ENCODE results near the gene RHOD. TPM values are rescaled to one million over a fixed set of nuclear protein-coding genes. Genes with fewer than 3 reads are reported as not detected.
A peak's percentile ranks its signal among the peaks of the same experiment; 100 is the strongest.

RHOD gene, protein sequence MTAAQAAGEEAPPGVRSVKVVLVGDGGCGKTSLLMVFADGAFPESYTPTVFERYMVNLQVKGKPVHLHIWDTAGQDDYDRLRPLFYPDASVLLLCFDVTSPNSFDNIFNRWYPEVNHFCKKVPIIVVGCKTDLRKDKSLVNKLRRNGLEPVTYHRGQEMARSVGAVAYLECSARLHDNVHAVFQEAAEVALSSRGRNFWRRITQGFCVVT
- under 1 TPM; 0.47 to 0.78 TPM for total RNA-seq

DNA sequence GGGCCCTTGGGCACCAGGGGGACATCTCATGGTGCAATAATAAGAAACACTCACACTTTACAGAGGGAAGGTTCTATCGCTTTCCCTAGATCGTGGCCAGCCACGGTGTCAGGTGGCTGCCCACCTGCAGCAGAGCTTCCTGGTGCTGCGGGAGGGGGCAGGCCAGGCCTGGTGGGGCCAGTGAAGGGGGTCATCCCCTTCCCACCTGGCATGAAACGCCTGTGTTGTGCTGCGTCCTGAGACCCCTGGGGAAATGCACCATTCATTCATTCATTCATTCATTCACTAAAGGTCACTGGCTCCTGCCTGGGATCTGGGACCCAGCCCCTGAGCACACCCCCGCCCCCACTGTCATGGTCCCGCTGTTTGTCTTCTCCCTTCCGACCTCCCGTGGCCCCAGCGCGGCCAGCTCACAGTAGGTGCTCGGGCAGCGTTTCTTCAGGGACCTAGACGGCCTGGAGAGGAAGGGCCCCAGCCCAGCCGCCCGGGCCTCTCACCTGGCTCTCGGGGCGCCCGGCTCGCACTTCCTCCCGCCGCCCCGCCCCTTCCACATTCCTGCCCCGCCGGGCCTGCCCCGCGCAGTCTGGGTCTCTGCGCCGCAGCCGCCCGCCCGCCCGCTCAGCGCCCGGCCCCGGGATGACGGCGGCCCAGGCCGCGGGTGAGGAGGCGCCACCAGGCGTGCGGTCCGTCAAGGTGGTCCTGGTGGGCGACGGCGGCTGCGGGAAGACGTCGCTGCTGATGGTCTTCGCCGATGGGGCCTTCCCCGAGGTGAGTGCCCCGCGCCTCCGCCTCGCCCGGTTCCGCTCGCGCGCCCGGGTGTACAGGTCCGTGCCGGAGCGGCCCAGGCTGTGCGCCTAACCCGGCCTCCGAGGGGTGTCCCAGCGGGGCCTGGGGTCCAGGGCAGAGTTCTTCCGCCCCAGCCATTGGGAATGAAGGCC lies at the start of gene RHOD:
Gene RHOD (plus strand): TSS at position 581 of the 938 bp plus-strand sequence. CDS start 56 bp downstream, at position 637.
- H3K27me3 Mint-ChIP-seq, result peaks cover 4% of the 10 kb centered on the region
- POLR2A ChIA-PET, result interaction anchor here (0.7 kb wide), 1 partner anchor 534 kb away, joined by 3 read pairs; no protein-coding TSS in a partner anchor
- CTCF ChIA-PET, result interaction anchor here (0.9 to 5.2 kb wide), 2 partner anchors 17 to 326 kb away, joined by 3 to 36 read pairs; no protein-coding TSS in a partner anchor
- no peaks in the 10 kb centered on the region for H3K36me3 Mint-ChIP-seq (ENCODE audit: low read depth)
- DNase-seq (peak; percentile 64), ATAC-seq (peak; percentile 60)
- H3K9me3 Mint-ChIP-seq (ENCODE audit: low read depth), result no peaks in the 10 kb centered on the region
- peak within 1 kb of the TSS; percentile 63 for H3K4me3 Mint-ChIP-seq
- peaks cover 17% of the 10 kb centered on the region for H3K4me1 Mint-ChIP-seq
- intact Hi-C loops (cut with DNase I, micrococcal nuclease), result no loop called here
- H3K27ac Mint-ChIP-seq, result no peak within 1 kb of the TSS

DNA sequence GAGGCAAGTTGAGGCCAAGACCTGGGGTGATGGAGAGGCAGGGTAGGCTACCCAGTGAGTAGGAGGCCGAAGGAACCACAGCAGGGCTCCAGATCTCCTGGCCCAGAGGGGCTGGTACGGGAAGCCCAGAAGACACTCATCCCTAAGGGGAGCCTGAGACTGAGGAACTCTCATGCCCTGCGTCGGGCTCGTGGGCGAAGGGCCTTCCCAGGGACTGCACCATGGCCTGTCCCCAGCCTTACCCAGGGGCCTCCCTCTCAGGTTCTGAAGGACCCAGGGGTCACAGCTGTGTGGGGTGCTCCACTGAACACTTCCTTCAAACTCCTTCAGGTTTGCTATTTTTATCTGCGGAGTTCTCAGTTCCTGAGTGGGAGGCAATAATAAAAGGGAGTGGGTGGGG lies 49.5 kb upstream of the RHOD start:
- Mint-ChIP-seq H3K27me3 (no peaks in the 10 kb centered on the region), H3K27ac (no peak overlapping the region), H3K9me3 (ENCODE audit: low read depth) (peaks cover 1% of the 10 kb centered on the region), H3K4me3 (no peak overlapping the region), H3K36me3 (ENCODE audit: low read depth) (no peaks in the 10 kb centered on the region), H3K4me1 (no peaks in the 10 kb centered on the region)
- DNase-seq (no peak), ATAC-seq (no peak)
- CTCF ChIA-PET, result interaction anchor here (1.0 kb wide), 1 partner anchor 15 kb away, joined by 4 read pairs; no protein-coding TSS in a partner anchor
- POLR2A ChIA-PET, result no interaction called here
- intact Hi-C loops (cut with DNase I, micrococcal nuclease), result no loop called here

DNA sequence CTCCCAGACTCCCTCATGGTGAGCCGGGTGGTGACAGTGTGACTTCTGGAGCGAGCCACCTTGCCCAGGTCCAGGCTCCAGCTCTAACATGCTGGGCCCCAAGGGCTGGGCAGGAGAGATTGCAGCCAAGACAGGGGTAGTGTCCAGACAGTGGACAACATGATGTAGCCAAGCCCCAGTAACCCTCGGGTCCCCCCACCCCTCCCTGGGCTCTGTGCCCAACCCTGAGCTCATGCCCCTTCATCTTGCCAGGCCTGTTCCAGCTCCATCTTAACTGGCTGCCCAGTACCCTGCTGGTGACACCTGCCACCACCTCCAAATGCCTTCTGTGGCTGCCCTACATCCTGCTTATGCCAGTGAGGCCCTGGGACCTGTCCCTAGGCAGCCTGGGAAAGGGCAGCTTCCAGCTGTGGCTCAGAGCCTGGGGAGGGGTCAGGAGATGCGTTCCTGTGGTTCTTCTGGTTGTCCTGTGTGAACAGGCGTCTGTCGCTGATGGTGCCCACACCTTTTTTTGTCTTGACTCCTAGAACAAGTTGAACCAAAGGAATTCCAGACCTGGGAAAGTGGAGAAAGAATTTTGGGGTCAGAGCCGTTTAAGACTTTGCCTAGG lies 46.2 kb upstream of the RHOD start:
- intact Hi-C loops (cut with DNase I, micrococcal nuclease), result no loop called here
- ChIA-PET CTCF (interaction anchor here (0.6 to 0.8 kb wide), 2 partner anchors 34 to 189 kb away, joined by 3 read pairs; no protein-coding TSS in a partner anchor), POLR2A (no interaction called here)
- Mint-ChIP-seq H3K27ac (no peak overlapping the region), H3K4me1 (no peaks in the 10 kb centered on the region), H3K27me3 (no peaks in the 10 kb centered on the region), H3K4me3 (no peak overlapping the region), H3K36me3 (ENCODE audit: low read depth) (no peaks in the 10 kb centered on the region), H3K9me3 (ENCODE audit: low read depth) (peaks cover 1% of the 10 kb centered on the region)
- no peak for ATAC-seq
- no peak for DNase-seq

DNA sequence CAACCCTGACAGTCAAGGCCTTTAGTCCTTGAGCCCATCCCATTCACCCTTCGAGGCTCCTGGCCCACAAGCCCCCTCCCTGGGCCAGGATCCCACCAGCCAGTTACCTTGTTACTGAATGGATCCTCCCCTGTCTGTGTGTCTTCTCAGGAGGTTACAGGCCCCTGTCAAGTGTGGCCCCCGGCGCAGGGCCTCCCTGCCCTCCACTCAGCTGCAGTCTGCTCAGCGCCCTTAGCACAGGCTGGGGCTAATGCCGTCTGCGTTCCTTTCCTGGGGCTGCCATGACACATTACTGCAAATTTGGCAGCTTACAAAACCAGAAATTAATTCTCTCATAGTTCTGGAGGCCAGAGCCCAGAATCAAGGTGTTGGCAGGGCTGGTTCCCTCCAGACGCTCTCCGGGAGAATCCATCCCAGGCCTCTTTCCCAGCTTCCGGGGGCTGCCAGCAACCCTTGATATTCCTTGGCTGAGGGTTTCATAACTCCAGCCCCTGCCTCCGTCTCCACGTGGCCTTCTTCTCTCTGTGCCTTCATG lies 43.1 kb upstream of the RHOD start:
- intact Hi-C loops (cut with DNase I, micrococcal nuclease), result no loop called here
- Mint-ChIP-seq H3K4me3 (no peak overlapping the region), H3K9me3 (ENCODE audit: low read depth) (no peaks in the 10 kb centered on the region), H3K27me3 (no peaks in the 10 kb centered on the region), H3K4me1 (no peaks in the 10 kb centered on the region), H3K36me3 (ENCODE audit: low read depth) (no peaks in the 10 kb centered on the region), H3K27ac (no peak overlapping the region)
- ChIA-PET POLR2A (no interaction called here), CTCF (interaction anchor here (1.2 kb wide), 1 partner anchor 40 kb away, joined by 3 read pairs; no protein-coding TSS in a partner anchor)
- DNase-seq (no peak), ATAC-seq (no peak)

DNA sequence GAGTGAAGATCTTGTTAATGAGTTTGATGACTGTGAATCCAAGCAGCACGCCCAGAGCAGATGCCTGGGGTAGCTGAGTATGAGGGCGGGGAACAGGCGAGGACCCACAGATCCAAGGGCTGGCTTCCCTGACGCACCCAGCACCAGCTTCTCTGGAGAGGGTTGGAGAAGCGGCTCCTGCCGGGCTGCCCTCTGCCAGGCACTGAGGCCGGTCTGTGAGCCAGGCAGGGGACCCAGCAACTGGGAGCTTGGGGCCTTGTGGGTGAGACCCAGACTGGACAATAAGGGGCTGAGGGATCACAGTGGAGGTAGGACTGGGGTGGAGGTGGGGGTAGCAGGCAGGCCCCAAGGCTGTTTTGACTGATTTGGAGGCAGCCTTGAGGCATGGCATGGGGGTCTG lies 42.3 kb upstream of the RHOD start:
- intact Hi-C loops (cut with DNase I, micrococcal nuclease), result no loop called here
- POLR2A ChIA-PET, result no interaction called here
- H3K27ac Mint-ChIP-seq, result no peak overlapping the region
- peaks cover 1% of the 10 kb centered on the region for H3K36me3 Mint-ChIP-seq (ENCODE audit: low read depth)
- no peak for ATAC-seq
- no peak overlapping the region for H3K4me3 Mint-ChIP-seq
- no peak for DNase-seq
- CTCF ChIA-PET, result interaction anchor here (0.6 to 1.2 kb wide), 2 partner anchors 14 to 39 kb away, joined by 3 to 4 read pairs; no protein-coding TSS in a partner anchor
- H3K9me3 Mint-ChIP-seq (ENCODE audit: low read depth), result peaks cover 3% of the 10 kb centered on the region
- H3K27me3 Mint-ChIP-seq, result peaks cover 2% of the 10 kb centered on the region
- H3K4me1 Mint-ChIP-seq, result no peaks in the 10 kb centered on the region

DNA sequence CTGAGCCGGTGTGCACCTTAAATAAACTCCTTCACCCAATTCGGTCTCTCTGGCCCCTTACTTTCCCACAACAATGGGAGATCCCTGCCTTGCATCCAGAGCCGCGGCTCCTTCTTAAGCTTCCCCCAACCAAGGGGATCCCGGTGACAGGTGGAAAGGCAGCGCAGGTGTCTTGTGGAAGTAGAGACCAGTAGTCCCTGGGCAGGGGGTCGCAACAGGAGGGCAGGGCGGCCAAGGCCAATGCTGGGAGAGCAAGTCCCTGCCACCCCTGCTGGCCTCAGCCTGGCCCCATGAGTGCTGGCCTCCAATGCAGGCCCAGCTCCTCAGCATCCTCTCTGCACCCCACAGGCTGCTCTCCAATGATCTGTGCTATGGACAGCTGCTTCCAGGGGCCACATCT lies 41.6 kb upstream of the RHOD start:
- peaks cover 1% of the 10 kb centered on the region for H3K36me3 Mint-ChIP-seq (ENCODE audit: low read depth)
- DNase-seq (no peak), ATAC-seq (no peak)
- intact Hi-C loops (cut with DNase I, micrococcal nuclease), result no loop called here
- POLR2A ChIA-PET, result no interaction called here
- H3K4me3 Mint-ChIP-seq, result no peak overlapping the region
- peaks cover 3% of the 10 kb centered on the region for H3K9me3 Mint-ChIP-seq (ENCODE audit: low read depth)
- H3K4me1 Mint-ChIP-seq, result no peaks in the 10 kb centered on the region
- H3K27me3 Mint-ChIP-seq, result peaks cover 4% of the 10 kb centered on the region
- CTCF ChIA-PET, result interaction anchor here (0.5 kb wide), 1 partner anchor 10 kb away, joined by 3 read pairs; no protein-coding TSS in a partner anchor
- H3K27ac Mint-ChIP-seq, result no peak overlapping the region

DNA sequence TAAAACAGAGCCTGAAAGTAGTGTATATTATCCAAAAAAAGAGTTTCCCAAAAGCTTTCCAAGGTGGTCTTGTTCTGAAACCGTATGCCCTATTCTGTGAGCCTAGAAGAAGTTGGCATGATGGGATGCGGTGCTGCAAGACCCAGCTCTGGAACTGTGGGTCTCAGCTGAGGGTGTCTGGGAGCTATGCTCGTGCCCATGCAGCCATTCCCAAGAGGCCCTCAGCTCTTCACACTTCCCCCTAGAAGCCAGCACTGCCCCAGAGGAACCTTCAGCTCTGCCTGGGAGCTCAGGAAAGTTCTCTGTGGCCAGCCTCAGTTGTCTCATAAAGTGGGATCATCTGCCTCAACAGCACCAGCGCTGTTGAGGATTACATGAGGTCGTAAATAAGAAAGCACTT lies 40.1 kb upstream of the RHOD start:
- H3K36me3 Mint-ChIP-seq (ENCODE audit: low read depth), result peaks cover 1% of the 10 kb centered on the region
- H3K4me1 Mint-ChIP-seq, result peaks cover 4% of the 10 kb centered on the region
- H3K27ac Mint-ChIP-seq, result no peak overlapping the region
- DNase-seq (no peak), ATAC-seq (no peak)
- no peak overlapping the region for H3K4me3 Mint-ChIP-seq
- H3K27me3 Mint-ChIP-seq, result peaks cover 10% of the 10 kb centered on the region
- intact Hi-C loops (cut with DNase I, micrococcal nuclease), result no loop called here
- ChIA-PET POLR2A (no interaction called here), CTCF (interaction anchor here (0.7 to 0.8 kb wide), 3 partner anchors 9 to 36 kb away, joined by 3 to 4 read pairs (median 3); no protein-coding TSS in a partner anchor)
- H3K9me3 Mint-ChIP-seq (ENCODE audit: low read depth), result peaks cover 3% of the 10 kb centered on the region

DNA sequence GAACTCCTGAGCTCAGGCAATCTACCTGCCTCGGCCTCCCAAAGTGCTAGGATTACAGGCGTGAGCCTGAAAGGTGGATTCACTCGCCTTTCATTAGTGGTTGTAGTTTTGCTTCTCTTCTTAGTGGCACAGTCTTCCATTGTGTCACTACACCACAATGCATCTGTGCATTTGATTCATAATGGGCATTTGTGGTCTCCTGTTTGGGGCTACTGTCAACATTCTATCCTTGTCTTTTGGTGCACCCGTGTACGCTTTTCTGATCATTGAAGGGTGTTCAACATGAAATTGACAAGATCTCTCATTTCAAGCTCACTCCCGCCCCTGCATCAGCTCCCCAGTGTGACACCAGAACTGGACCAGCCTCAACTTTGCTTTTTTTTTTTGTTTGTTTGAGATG lies 35.7 kb upstream of the RHOD start:
- POLR2A ChIA-PET, result no interaction called here
- intact Hi-C loops (cut with DNase I, micrococcal nuclease), result loop anchor here in 1 of 2 experiments (5.0 kb wide), 1 partner anchor 64 kb away; the partner anchor contains the start of gene PC
- H3K27ac Mint-ChIP-seq, result no peak overlapping the region
- H3K4me1 Mint-ChIP-seq, result peaks cover 33% of the 10 kb centered on the region
- no peak overlapping the region for H3K4me3 Mint-ChIP-seq
- peaks cover 1% of the 10 kb centered on the region for H3K36me3 Mint-ChIP-seq (ENCODE audit: low read depth)
- H3K9me3 Mint-ChIP-seq (ENCODE audit: low read depth), result peaks cover 3% of the 10 kb centered on the region
- CTCF ChIA-PET, result interaction anchor here (0.8 to 1.8 kb wide), 4 partner anchors 45 to 477 kb away, joined by 3 to 7 read pairs (median 4); no protein-coding TSS in a partner anchor
- peak; percentile 25 for DNase-seq
- H3K27me3 Mint-ChIP-seq, result peaks cover 31% of the 10 kb centered on the region
- ATAC-seq, result peak; percentile 46

DNA sequence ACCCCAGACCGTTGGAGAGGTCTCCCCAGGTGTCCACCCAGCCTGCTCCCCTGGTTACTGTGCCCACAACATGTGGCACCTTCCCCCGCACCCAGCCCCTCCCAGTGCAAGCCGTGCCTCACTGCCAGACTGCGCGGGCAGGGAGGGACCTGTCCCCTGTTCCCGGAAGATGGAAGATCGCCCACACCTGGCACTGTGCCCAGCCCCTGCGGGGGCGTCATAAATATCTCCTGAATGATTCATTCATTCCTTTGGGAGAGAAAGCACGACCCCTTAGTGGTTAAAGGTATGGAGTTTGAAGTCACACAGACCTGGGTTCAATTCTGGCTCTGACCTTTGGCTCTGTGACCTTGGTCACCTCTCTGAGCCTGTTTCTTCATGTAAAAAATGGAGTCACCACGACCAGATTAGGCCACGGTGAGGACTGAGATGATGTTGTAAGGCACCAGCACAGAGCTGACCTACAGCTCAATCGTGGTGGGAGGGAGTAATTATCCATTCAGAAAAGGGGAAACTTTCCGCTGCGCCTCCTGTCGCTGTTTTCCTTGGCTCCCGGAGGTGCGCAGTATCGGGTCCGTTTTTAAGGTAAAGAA lies 34.2 kb upstream of the RHOD start:
- H3K9me3 Mint-ChIP-seq (ENCODE audit: low read depth), result peaks cover 3% of the 10 kb centered on the region
- H3K4me1 Mint-ChIP-seq, result peaks cover 33% of the 10 kb centered on the region
- H3K27me3 Mint-ChIP-seq, result peaks cover 34% of the 10 kb centered on the region
- CTCF ChIA-PET, result interaction anchor here (1.0 to 1.8 kb wide), 4 partner anchors 16 to 202 kb away, joined by 3 to 7 read pairs (median 4); no protein-coding TSS in a partner anchor
- DNase-seq, result peak; percentile 16
- H3K4me3 Mint-ChIP-seq, result no peak overlapping the region
- ATAC-seq, result no peak
- POLR2A ChIA-PET, result interaction anchor here (0.8 kb wide), 2 partner anchors 22 to 286 kb away, joined by 3 read pairs; no protein-coding TSS in a partner anchor
- peaks cover 1% of the 10 kb centered on the region for H3K36me3 Mint-ChIP-seq (ENCODE audit: low read depth)
- intact Hi-C loops (cut with DNase I, micrococcal nuclease), result loop anchor here in 1 of 2 experiments (5.0 kb wide), 1 partner anchor 65 kb away; the partner anchor contains the start of gene PC
- no peak overlapping the region for H3K27ac Mint-ChIP-seq

All from activated CD4-positive, alpha-beta T cell treated with anti-CD3 and anti-CD28 coated beads for 36 hours (primary cell).